Ovary (tissue), 3 donors: ENCODE results near the gene ITPRIPL2.

ENCODE experiments used
- CTCF ChIP-seq, 3 donors: fragments of 450-650 bp in 2 of 3; fragments of 200-600 bp in 1 of 3; IDR thresholded peaks; one replicate each; pipeline versions ENCODE4 v1.5.1 to v1.8.0; 2016 to 2022; ENCODE audit warnings: antibody characterized with exemption in 3 of 3, mild to moderate bottlenecking in 1 of 3
- EP300 ChIP-seq: sonication (generic); formaldehyde crosslinking; IDR thresholded peaks from one replicate; pipeline ENCODE4 v1.6.1; 2017; ENCODE audit warnings: antibody characterized with exemption
- POLR2A ChIP-seq: fragments of 450-650 bp; IDR thresholded peaks from one replicate; pipeline ENCODE4 v1.6.1; 2017; ENCODE audit warnings: antibody characterized with exemption, mild to moderate bottlenecking, moderate library complexity
- donor health status: DM: no; HTN: no; CAD: no.

- no peak for TF ChIP-seq CTCF (IDR thresholded peaks at IDR 0.05)
- no peak for TF ChIP-seq POLR2A
- no peak for TF ChIP-seq EP300
Observed at GRCh38 chr16:19168371-19169081, 54.8 kb downstream of the ITPRIPL2 start.
